ENCODE data around the gene OR2T6.
"Not testable (repeated sequence)": the region's sequence is repeated elsewhere in the genome, so short reads cannot be mapped to it uniquely, and the experiment has no call there.

OR2T6 gene

GRCh38 chr1:248375446-248375845 lies at the start of gene OR2T6:
Gene OR2T6 (plus strand): TSS chr1:248375746. CDS start chr1:248387609, 11,863 bp downstream.
- DNase-seq: no peak

GRCh38 chr1:248343451-248343850 lies 32.1 kb upstream of the OR2T6 start:
- DNase-seq: no peak

- no peak for DNase-seq
These were observed 27.1 kb upstream of the OR2T6 start, which contains the start of gene OR14C36 for GRCh38 chr1:248348475-248348874. Gene OR14C36 (plus strand): TSS chr1:248348775. CDS start chr1:248348775, 0 bp downstream.

GRCh38 chr1:248359415-248359814 lies 16.1 kb upstream of the OR2T6 start:
- no peak for DNase-seq

GRCh38 chr1:248361121-248361715 lies 14.3 kb upstream of the OR2T6 start, which contains the start of gene OR2T4:
Gene OR2T4 (plus strand): TSS chr1:248361665. CDS start chr1:248361665, 0 bp downstream.
- DNase-seq: no peak

- DNase-seq: no peak
These were observed 8.9 kb upstream of the OR2T6 start for GRCh38 chr1:248366609-248367008.

- no peak for DNase-seq
These were observed 3.2 kb upstream of the OR2T6 start for GRCh38 chr1:248372394-248372793.

- no peak for DNase-seq
These were observed 1.8 kb upstream of the OR2T6 start for GRCh38 chr1:248373761-248374160.

- DNase-seq: no peak
These were observed 1.4 kb downstream of the OR2T6 start for GRCh38 chr1:248376916-248377315.

GRCh38 chr1:248380854-248381253 lies 5.3 kb downstream of the OR2T6 start:
- no peak for DNase-seq

- no peak for DNase-seq
These were observed 12.9 kb downstream of the OR2T6 start for GRCh38 chr1:248388426-248388825.

- no peak for DNase-seq
These were observed 17.5 kb downstream of the OR2T6 start for GRCh38 chr1:248393050-248393449.

- no peak for DNase-seq
These were observed 27.2 kb downstream of the OR2T6 start, which contains the start of gene OR2T1 for GRCh38 chr1:248402748-248403147. Gene OR2T1 (plus strand): TSS chr1:248403048. CDS start chr1:248406148, 3,100 bp downstream.

GRCh38 chr1:248404024-248404423 lies 28.5 kb downstream of the OR2T6 start:
- no peak for DNase-seq

GRCh38 chr1:248406721-248407692 lies 31.5 kb downstream of the OR2T6 start:
- DNase-seq: no peak

GRCh38 chr1:248416226-248416625 lies 40.7 kb downstream of the OR2T6 start:
- DNase-seq: no peak

- no peak for DNase-seq
These were observed 42.3 kb downstream of the OR2T6 start for GRCh38 chr1:248417854-248418253.

- no peak for DNase-seq
These were observed 45.8 kb downstream of the OR2T6 start for GRCh38 chr1:248421384-248421783.

- not testable (repeated sequence) for DNase-seq
These were observed 52.1 kb downstream of the OR2T6 start for GRCh38 chr1:248427526-248428191.

GRCh38 chr1:248428192-248428533 lies 52.6 kb downstream of the OR2T6 start:
- not testable (repeated sequence) for DNase-seq

GRCh38 chr1:248431683-248432082 lies 56.1 kb downstream of the OR2T6 start:
- not testable (repeated sequence) for DNase-seq

GRCh38 chr1:248432201-248432600 lies 56.7 kb downstream of the OR2T6 start:
- DNase-seq: not testable (repeated sequence)

GRCh38 chr1:248433811-248434415 lies 58.4 kb downstream of the OR2T6 start:
- DNase-seq: not testable (repeated sequence)
